Stimulated activated CD4-positive, alpha-beta T cell treated with anti-CD3 and anti-CD28 coated beads, Interleukin-1b, Interleukin-23, amount 100 ng/mL, for 48 hours (primary cell): ENCODE results near the gene SLX4IP.
"Not testable (repeated sequence)": the region's sequence is repeated elsewhere in the genome, so short reads cannot be mapped to it uniquely, and the experiment has no call there.

ENCODE experiments used
- DNase-seq: peaks from one replicate; pipeline ENCODE4 v3.0.0-alpha.2; 2020

The SLX4IP gene

DNA sequence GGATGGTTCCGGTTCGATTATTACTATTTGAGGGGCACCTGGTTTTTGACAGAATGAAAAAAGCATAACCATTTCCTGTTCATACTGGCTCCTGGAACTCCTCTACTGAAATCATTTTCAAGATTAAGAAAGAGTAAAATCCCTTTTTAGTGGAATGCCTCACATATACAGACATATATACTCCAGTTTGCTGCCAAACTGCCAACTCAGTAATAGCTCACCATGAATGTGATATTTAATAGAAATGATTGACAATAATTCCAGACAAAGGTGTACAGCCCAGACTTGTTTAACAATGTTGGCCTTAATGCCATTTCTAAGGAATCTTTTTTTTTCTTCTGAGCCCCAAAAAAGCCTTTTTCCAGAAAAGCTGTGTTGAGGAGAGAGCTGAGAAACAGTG lies 145.6 kb downstream of the SLX4IP start:
- DNase-seq: no peak

DNA sequence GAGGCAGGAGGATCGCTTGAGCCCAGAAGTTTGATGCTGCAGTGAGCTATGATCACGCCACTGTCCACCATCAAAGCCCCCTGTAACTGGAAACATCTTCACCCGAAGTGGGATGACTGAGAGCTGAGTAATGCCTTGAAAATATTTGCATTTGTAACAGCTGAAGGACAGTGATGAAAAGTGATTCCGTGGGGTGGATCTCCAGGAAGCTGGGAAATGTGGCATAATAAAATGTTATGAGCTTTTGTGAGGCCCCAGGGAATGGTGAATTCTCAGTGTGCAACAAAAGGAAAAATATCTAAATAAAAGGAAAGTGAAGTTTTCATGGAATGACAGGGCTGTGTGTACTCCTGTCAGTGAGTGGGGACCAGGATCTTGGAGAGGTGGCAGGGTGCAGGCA lies 146.7 kb downstream of the SLX4IP start:
- no peak for DNase-seq

DNA sequence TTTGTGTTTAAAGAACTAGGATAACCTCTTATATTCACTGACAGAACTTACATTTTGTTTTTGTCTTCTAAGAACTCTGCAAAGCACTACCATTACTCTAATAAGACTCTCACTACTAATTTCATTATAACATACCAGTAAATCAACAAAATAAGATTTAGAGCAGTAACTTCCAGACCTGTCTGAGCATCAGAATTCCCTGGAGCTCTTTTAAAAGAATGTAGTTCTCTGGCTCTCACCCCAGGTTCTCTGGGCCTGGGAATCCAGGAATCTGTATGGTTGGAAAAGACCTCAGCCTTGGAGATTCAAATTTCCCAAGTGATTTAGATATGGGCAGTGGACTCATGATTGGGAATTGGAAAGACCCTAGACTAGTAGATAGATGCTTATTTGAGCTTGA lies 149.3 kb downstream of the SLX4IP start:
- DNase-seq: no peak

DNA sequence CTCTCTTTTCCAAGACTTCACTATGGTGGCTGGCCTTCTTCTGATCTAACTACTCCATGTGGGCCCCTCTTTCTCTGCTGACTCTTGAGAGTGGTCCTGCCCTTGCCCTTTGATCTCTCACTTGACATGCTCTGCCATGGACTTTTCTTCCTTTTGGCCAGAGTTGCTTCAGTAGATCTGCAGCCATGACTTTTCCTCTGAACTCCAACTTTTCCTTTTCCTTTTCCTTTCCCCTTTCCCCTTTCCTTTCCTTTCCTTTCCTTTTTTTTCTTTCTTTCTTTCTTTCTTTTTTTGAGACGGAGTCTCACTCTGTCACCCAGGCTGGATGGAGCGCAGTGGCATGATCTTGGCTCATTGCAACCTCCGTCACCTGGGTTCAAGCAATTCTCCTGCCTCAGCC lies 150.2 kb downstream of the SLX4IP start:
- DNase-seq: no peak

DNA sequence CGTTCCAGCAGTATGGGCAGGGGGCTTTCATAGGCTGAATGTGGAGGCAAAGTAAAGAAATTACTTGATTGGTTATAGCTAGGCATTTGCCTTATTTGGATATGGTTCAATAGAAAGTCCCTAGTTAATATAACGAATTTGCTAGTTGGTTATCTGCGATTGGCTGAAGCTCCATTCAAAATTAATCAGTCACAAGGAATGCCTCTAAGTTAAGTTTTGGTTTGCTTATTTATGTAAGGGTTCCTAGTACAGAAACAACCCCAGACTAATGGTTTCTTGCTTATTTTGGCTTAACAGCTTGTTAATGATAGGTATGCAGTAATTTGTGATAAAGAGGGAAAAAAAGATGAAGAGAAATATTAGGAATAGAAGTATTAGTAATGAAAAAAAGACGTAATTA lies 151.2 kb downstream of the SLX4IP start:
- DNase-seq: no peak

DNA sequence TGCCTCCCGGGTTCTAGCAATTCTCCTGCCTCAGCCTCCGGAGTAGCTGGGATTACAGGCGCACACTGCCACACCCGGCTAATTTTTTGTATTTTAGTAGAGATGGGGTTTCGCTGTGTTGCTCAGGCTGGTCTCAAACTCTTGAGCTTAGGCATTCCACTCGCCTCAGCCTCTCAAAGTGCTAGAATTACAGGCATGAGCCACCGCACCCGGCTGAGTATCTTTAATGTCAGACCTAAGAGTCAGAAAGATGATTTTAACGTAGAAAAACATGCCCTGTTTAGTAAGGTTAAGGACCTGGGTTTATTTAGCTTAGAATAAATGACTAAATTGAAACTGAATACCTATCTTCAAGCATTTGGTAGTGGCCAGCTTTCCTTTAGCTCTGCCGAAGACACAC lies 155.3 kb downstream of the SLX4IP start:
- not testable (repeated sequence) for DNase-seq

DNA sequence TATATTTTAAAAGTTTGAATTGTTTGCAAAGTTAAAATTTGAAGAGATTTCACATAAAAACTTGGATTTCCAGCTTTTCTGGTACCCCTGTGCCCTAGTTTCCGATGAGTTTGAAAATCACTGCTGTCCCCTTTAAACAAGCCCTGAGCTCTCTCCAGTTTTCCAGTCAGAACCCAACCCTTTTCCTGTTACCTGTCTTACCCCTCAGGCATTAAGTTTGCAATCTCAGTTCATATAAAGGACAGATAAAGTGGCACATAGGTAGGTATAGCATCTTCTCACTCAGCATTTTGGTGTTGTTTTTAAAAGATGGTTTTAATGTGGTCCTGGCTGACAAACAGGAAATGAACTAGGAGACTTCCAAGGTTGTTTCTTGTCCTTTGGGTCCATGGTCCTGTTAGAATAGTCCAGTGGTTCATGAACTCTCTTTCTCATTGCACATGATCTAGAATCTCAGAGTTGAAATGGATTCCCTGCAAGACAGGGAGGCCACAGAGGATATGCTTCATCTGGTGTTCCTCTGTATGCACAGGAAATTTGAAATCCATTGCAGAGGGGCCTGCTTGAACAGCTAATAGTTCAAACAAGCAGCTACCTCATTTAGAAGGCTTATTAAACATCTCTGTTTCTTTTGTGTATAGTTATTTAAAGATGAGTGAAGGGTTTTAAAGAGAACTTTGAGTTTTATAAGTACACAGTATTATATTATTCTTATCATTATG lies 156.0 kb downstream of the SLX4IP start:
- DNase-seq: no peak

DNA sequence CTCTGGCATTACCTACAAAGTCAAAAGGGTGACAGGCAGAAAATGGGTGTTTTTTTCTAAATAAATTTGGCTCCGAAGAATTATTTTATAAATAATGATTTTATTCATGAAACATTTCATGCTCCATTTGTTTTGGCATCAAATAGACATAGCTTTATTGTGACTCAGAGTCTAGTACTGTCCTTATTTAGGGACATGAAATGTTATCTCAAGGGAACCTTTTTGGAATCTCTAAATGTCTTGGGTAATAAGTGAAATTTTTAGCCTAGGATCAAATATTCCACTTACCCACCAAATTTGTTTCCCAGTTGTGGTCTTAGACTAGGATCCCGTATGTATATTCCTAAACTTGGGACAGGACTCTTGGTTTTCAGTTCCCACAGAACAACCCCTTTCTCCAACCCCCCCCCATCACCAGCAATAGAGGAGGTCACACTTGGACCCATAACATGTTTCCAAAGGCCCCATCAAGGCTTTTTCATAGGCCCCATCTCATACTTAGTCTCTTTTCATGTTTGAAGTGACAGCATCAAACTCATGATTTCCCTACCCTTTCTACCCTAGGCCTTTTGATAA lies 156.9 kb downstream of the SLX4IP start:
- no peak for DNase-seq

DNA sequence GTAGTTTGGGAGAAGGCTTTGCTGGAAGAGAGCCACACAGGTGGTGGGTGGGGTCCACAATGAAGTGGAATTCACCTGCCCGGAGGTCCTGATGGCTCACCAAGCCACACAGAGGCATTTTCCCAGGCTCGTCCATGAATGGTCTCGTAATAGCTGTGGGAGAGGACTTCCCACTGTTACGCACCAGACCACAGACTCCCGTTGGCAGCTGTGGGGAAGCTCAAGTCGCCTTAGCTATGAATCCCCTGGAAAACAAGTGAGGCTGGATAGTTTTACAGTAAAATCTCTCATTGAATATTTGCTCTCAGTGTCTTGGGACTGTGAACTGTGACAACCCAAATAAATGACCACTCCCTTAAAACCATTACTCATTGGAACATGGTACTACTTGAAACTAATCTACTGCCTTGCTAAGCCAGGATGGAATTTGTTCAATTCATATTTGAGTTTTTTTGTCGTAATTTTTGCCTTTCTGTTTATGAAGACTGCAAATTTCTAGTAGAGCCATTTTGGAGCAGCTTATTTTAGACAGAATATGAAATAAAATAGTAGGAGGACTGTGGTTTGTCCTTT lies 159.3 kb downstream of the SLX4IP start:
- no peak for DNase-seq

DNA sequence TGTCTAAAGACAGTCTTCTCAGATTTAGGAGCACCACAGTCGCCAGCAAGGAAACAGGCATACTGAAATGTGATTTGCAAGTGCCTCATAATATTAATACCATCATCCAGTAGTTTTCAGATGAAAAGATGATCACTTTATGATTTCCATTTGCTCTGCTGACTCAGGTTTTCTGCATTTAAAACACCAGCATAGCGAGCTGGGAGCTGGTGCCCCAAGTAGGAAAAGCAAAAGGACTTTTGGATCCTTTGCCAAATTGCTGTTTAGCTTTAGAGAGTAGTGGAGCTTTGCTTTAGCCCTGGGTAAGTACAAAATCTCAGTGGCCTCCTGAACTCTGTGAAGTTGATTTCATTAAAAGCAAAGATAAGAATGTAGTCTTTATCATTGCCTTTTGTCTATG lies 160.2 kb downstream of the SLX4IP start:
- DNase-seq: no peak

DNA sequence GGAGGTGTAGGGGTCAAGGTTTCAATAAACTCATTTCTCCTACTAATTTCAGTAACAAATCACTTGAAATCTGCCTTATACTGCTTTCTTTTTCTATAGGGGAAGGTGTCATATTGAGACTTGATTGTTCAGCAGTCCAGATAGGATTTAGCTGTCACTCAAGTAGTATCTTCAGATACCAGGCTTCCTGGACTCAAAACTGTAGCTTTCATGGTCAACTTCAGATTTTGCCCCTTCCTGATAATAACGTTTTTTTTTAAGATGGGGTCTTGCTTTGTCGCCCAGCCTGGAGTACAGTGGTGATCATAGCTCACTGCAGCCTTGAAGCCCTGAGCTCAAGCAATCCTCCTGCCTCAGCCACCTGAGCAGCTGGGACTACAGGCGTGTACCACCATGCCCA lies 160.9 kb downstream of the SLX4IP start:
- no peak for DNase-seq

DNA sequence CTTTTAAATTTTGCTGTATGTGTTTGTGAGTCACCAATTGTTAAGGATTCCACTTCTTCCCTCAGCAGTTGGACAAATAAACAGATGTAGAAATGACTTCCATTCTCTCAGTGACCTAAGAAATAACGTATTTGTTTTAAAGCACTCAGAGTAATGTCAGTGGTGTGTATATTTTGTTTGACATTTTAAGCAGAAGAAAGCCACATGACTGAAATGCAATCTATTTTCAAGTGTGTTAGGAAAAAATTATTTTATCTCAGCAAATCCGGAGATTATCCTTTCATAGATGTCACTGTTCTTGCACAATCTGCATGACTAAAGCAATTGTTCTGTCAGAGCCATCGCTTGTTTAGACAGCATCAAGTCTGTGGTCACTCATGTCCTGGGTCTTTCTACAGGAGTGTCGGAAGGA lies 161.6 kb downstream of the SLX4IP start:
- DNase-seq: no peak

DNA sequence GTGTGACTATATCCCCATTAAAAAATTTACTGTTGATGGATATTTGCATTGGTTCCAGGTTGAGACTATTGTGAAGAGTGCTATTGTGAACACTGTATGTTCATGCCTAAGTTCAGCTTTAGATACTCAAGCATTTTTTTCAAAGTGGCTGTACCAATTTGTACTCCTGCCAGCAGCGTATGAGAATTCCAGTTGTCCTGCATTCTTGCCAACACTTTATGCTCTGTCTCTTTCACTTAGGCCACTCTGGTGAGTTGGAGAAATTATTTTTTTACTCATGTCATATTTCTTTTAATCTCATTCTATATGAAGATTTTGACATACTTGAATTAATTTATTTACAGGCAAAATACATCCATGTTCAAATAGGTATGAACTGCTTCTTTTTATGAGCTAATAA lies 162.5 kb downstream of the SLX4IP start:
- no peak for DNase-seq

DNA sequence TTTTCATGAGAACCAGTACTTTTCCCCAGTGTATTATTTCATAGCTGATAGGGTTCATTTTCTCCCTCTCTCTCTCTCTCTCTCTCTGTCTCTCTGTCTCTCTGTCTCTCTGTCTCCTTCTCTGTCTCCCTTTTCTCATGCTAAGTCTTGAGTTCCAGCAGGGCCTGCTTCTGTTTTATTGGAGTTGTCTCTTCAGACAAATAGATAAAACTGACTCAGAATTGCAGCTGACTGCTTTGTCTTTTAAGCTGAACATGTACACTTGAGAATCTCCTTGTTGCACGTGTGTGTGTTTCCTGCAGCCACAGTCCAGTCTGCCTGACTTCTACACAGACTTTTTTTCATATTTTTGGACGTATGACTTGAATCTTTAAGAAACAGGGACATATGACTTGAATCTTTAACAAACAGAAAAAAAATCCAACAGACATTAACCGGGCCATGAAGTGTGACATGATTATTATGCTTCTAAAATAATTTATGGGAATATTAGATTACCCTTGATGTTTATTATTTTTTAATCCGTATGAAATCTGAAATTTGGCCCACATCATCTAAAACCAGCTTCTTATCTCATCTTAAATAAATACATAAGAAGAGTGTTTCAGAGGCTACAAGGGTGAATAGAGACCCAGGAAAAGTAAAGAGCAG lies 167.2 kb downstream of the SLX4IP start:
- no peak for DNase-seq

DNA sequence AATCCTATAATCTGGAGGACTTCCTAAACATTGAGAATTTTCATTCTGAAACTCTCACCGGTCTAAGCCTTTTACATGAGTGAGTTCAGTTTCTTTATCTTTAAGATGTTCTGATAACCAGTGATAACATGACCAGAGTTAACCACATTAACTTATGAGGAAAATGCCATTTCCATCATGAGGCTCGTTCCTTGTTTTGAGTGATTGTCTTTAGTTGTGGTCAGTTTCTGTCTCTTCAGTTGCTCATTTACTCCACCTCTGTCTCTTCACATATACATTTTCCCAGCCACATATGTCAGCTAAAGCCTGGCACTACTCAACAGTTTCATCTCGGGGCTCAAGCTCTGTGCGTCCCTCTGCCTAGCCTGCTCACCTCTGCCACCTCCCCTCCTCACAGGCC lies 168.3 kb downstream of the SLX4IP start:
- no peak for DNase-seq

DNA sequence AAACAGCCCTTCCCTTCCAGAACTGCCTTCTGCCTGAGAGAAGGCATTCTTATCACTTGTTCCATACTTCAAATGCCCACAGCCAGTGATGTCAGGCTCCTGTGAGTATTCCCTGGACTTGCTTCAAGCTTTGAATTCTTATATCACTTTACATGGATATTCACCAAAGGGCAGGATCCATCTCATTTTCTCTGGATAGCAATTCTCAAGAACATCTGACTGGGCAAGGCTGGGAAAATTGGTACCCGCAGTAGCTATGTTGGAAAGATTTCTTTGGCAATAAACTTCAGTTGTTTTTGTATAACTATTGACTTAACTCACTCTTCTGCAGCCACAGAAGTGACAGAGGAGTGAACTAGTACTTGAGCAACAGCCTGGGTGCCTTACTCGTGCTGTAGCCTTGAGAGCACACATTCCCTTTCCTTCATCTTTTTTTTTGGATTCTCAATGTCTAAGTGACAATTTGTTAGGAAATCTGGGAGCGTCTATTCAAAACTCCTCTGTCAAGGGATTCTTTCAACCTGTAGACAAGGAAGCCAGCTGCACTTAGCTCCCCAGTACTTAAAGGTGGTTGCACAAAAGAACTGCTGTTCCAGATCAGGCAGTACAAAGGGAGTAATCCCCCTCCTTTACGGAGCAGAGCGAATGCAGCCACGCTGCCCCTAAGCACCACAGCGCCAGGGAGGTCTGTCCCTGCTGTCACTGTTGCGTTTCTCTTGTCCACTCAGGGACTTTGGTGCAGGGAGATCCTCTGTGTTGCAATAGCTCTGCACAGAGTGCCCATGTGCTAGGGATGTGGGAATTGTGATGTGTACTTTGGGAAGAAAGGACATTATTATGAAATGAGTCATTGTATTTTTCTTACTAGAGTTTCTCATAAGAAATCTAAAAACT lies 169.1 kb downstream of the SLX4IP start:
- DNase-seq: no peak

DNA sequence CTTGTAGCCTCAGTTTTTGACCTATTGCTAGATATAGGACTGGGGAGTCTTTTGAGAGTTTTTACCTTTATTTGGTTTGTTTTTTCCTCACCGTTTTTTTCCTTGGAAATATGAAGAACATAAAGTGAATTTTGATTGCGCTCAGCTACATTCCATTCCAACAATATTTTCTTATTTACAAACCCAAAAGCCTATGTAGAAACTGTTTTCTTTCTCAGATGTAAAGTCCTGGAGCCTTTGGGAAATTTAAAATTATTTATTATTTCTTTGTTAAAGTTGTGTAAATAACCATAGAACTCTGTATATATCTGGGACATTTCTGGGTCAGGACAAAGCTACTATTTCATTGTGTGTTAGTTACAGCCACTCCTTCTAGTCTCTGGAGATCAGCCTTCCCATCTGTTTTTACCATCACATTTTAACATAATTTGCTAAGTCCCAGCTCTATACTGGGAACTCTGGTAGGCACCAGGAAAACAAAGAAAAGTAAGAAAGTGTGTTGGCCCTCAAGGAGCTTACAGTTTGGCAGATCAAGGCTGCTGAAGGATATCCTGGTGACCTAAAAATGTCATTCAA lies 169.8 kb downstream of the SLX4IP start:
- DNase-seq: no peak

DNA sequence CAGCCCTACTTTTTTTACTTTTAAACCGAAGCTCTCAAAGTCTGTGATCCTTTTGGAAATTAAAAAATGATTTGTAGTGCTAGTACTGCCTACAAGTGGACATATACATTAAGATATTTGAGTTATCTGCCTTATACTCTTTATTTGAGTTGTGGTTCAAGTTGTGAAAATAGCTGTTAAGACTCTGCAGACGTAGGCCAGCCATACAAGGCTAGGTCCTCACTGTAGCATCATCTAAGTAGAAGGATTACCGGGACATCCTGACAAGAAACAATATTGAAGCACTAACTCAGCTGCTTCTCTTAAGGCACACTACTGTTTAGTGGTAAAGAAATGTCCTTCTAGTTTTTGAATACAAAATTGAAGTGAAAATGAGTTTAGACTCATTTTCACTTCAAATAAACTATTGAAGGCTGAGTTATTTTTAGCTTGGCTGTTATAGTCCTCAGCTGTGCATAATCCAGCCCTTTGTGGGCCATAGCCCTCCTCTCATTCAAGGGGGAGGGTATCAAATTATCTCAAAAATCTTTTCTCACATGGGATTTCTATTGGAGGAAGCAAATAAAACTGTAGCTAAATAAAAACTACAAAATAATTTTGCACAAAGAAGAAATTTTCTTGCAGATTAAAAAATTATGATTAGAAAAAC lies 170.6 kb downstream of the SLX4IP start:
- no peak for DNase-seq

DNA sequence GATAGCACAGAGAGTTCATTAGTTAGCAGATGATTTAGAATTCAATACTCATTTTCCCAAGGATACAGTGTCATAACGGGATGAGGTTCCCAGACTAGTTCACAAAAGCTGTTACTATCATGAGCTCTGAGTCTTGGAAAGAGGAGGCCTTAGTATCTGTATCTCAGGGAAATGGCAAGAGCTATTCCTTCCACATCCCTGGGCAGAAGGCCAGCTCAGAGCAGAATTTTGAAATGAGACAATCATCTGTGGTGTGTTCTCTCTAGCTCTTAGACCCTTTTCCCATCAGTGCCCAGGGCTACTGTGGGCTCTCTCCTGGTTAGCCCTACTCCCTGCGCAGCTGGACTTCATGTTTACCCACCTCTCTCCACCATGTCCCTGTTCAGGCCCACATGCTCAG lies 174.2 kb downstream of the SLX4IP start:
- DNase-seq: no peak

DNA sequence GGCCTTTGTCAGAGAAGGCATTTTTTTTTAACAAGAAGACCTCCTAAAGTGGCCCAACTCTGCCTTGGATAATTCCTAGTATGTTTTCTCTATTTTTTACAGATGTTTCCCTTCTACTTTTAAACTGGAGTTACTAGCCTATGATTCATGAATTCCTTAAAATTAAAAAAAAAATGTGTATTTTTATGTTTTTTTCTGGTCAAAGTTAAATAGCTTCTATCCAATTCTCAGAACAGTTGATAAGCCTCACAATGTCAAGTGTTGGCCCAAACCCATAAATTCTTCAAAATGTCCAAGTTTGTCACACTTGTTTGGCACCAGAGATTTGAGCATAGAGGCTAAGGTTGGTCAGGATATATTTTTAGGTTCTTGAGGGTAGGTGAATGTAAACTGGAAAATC lies 174.7 kb downstream of the SLX4IP start:
- DNase-seq: no peak

DNA sequence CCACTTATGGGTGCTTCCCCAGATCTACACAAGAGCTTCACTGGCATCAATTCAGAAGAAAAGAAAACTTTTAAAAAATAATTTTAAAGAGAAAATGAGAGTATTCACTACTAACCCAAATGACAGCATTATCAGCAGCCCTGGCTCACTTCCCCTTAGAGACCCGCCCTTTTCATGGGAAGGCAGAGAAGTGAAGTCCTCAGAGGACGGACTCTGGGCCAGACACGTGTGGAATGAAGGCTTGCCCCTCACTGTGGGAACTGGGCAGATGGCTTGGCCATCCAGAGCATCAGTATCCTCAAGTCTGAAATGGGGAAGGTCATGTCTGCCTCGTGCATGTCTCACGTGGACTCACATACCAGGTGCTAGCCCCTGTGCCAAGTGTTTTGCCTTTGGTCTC lies 175.1 kb downstream of the SLX4IP start:
- DNase-seq: no peak

DNA sequence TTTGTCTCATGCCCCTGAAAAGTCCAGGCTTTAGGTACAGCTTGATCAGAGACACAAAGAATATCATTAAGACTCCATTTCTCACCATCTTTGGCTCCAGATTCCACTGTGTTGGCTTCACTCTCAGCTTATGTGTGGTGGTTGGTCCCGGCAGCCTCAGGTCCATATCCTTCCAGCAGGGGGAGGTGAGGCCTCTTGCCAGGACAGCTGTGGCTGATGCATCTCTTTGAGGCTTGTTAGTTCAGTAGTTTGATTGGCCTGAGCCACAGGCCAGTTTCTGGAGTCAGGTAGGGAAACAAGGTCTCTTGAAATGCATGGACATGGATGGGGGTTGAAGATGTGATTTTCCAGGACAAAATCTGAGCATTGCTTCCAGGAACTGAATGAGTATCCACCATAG lies 176.3 kb downstream of the SLX4IP start:
- no peak for DNase-seq
